Measurements from ENCODE around the gene PPOX.

The PPOX gene

DNA sequence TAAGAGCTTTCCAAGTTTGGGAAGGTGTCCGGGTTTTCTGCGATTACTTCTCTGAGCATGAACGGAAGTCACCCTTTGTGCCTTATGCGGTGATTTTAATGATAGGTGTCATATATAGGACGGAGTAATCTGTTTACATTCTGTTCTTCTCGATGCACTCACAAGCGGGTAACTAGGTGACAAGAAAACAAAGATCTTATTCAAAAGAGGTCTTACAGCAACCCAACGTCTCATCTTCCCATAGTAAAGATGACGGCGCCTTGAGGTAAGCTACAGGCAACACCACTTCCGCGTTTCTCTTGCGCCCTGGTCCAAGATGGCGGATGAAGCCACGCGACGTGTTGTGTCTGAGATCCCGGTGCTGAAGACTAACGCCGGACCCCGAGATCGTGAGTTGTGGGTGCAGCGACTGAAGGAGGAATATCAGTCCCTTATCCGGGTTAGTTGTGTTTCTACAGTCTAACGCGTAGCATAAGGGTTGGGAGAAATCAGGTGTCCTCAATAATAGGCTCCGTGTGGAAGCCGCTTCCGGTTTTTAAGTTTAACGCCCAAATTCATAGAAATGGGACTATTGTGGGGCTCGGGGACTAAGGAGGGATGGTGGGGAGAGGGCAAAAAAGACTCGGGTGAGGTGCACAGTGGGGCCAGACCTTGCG, 12.4 kb upstream of the PPOX start, which contains the start of gene UFC1:
TSS of gene UFC1 (plus strand) at position 297 of the 656 bp plus-strand sequence. CDS start at position 317, 20 bp downstream.
- peak; percentile 53 for DNase-seq

DNA sequence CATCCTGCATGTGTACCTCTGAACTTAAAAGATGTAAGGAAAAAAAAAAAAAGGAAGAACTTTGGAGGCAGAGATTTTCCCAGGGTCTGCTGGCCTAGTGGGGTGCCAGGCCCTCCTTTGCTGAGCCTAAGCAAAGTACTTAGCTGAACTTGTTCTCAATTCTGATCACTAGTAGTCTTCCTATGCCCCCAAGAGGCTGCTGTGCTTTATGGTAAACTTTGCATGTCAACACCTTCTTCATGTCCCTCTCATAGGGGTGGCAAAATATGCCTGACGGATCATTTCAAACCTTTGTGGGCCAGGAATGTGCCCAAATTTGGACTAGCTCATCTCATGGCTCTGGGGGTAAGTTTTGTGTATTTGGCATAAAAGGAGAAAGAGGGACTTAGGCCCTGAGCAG, 8.4 kb upstream of the PPOX start:
- no peak for DNase-seq

DNA sequence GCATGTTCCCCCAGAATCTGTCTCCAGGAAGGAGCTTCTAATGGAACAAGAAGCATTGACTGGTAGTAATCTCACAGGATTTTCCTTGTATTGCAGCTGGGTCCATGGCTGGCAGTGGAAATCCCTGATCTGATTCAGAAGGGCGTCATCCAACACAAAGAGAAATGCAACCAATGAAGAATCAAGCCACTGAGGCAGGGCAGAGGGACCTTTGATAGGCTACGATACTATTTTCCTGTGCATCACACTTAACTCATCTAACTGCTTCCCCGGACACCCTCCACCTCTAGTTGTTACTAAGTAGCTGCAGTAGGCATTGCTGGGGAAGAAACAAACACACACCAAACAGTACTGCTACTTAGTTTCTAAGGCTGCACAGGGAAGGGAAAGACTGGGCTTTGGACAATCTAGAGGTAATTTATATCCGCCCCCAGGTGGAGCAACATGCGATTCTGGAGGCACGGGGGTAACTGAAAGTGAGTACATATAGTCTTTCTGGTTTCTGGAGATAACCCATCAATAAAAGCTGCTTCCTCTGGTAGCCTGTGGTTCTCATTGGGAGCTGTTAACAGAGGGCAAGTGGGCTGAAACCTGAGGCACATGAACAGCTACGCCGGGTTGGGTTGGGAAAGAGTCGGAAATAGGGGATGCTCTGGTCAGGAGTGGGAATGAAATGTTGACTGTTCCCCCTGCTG, 7.8 kb upstream of the PPOX start:
- no peak for DNase-seq

DNA sequence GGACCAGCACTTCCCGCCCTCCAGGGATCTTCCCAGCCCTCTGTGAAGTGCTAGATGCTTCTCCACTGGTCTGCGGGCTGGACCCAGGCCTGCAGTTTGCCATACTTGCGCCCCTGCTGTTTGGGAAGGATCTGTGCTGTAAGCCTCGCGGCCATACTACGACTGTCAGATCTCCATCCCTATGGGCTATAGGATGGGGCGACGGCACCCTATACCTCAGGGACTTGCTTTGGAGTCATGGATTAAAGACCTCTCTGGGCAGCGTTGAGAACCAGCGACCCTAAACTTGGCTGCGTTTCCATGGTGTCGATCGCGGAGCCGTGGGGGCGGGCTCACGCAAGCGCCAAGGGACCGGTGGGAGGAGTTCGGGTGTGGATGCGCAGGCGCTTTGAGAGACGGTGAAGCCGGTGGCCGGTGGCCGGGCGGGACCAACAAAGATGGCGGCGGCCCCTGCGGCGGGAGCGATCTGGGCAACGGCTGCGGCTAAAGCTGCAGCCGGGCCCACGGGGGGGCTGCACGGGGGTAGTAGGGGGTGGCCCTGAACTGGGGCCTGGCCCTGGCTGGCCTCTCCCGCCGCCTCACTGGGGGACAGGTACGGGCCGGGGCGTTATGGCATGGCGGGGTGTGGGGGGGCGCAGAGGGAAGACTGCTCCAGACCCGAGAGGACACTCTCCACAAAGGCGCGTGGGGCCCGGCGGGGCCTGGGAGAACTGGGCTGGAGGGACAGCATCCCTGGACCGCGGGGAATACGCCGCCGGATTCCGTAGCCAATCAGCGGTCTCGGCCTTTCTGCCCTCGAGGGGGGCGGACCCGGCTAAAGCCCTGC, 6.9 kb upstream of the PPOX start, which contains the start of gene USP21:
TSS of gene USP21 (plus strand) at position 414 of the 826 bp plus-strand sequence. CDS start 1,141 bp downstream, outside the sequence.
- DNase-seq = peak; percentile 49

DNA sequence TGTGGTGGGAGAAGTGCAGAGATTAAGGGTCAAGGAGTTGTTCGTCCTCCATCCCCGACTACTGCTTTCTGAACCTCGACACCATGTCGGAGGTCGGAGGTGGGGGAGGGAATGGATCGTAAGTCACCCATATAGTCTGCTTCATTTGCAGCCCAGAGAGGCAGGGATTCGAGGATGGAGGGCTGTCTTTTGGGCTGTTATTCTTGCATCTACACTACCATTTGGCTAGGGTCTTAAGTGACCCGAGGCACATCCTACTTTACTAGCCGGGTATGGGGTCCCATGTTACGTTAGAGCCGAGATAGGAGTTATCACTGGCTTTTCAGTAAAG, 6.3 kb upstream of the PPOX start:
- DNase-seq = no peak

DNA sequence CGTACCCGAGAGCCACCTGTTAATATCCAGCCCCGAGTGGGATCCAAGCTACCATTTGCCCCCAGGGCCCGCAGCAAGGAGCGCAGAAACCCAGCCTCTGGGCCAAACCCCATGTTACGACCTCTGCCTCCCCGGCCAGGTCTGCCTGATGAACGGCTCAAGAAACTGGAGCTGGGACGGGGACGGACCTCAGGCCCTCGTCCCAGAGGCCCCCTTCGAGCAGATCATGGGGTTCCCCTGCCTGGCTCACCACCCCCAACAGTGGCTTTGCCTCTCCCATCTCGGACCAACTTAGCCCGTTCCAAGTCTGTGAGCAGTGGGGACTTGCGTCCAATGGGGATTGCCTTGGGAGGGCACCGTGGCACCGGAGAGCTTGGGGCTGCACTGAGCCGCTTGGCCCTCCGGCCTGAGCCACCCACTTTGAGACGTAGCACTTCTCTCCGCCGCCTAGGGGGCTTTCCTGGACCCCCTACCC, 5.5 kb upstream of the PPOX start:
- DNase-seq = no peak

DNA sequence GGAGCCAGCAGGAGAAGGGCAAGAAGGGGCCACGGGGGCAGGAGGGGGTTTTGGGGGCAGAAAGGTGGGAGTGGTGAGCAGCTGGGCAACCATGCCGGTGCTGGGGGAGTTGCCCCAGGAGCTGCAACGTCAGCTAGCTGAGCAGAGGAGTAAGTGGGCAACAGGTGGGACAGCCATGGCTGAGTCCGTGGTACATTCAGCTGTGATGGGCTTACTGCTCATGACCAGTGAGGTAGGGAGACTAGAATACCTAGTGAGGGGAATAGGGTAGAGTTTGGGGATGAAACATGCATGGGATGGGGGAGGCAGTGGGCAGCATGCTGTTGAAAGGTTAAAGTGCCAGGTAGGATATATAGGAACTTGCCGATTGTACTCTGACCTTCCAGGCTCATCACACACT, 4.6 kb upstream of the PPOX start:
- DNase-seq = no peak

DNA sequence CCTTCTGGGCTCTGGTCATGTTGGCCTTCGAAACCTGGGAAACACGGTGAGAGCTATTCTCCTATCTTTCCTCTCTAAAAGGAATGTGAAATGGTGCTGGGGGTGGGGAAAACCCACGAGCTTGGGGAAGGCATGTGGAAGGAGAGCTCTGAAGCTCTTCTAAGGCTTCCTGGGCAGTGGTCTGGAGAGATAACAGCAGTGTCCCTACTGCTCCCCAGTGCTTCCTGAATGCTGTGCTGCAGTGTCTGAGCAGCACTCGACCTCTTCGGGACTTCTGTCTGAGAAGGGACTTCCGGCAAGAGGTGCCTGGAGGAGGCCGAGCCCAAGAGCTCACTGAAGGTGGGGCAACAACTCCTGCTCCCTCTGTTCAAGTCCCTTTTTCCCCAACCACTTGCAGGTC, 4.2 kb upstream of the PPOX start:
- DNase-seq = no peak

DNA sequence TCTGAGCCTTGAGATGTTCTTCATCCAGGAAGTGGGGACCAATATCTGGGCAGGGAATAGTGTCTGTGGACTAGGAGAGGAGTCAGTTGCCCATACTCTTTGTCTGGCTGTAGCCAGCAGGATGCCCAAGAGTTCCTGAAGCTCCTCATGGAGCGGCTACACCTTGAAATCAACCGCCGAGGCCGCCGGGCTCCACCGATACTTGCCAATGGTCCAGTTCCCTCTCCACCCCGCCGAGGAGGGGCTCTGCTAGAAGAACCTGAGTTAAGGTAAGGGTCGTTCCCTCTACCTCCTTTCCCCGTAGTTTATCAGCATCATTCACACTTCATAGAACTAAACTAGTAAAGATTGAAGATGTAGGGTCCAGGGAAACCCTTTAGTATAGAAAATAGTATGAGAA, 3.4 kb upstream of the PPOX start:
- no peak for DNase-seq

DNA sequence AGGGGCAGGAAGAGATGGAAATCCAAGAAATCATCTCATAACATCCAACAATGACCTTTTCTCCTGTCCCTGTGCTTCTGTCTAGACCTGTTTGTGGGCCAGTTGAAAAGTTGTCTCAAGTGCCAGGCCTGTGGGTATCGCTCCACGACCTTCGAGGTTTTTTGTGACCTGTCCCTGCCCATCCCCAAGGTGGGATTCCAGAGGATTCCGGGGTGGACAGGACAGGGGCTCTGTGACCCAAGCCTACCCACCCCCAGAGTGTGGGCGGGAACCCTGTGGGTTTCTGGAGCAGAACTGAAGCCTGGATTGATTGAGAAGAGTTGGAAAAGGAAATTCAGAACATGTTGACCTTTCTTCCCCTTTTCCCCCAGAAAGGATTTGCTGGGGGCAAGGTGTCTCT, 2.4 kb upstream of the PPOX start:
- DNase-seq = no peak

DNA sequence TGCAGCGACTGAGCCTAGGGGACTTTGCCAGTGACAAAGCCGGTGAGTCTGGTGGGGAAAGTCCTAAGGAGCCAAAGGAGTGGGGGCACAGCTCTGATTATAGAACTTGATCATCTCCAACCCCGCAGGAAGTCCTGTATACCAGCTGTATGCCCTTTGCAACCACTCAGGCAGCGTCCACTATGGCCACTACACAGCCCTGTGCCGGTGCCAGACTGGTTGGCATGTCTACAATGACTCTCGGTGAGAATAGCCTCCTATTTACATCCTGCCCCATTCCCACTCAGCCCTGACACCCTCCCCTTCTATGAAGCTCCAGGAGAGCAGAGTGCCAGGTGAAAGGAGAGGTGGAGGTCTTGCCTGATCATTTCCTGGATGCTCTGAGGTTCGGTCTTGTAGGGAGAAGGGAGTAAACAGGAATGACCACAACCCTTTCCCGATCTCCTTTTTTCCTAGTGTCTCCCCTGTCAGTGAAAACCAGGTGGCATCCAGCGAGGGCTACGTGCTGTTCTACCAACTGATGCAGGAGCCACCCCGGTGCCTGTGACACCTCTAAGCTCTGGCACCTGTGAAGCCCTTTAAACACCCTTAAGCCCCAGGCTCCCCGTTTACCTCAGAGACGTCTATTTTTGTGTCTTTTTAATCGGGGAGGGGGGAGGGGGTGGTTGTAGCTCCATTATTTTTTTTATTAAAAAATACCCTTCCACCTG, 1.2 kb upstream of the PPOX start:
- no peak for DNase-seq

DNA sequence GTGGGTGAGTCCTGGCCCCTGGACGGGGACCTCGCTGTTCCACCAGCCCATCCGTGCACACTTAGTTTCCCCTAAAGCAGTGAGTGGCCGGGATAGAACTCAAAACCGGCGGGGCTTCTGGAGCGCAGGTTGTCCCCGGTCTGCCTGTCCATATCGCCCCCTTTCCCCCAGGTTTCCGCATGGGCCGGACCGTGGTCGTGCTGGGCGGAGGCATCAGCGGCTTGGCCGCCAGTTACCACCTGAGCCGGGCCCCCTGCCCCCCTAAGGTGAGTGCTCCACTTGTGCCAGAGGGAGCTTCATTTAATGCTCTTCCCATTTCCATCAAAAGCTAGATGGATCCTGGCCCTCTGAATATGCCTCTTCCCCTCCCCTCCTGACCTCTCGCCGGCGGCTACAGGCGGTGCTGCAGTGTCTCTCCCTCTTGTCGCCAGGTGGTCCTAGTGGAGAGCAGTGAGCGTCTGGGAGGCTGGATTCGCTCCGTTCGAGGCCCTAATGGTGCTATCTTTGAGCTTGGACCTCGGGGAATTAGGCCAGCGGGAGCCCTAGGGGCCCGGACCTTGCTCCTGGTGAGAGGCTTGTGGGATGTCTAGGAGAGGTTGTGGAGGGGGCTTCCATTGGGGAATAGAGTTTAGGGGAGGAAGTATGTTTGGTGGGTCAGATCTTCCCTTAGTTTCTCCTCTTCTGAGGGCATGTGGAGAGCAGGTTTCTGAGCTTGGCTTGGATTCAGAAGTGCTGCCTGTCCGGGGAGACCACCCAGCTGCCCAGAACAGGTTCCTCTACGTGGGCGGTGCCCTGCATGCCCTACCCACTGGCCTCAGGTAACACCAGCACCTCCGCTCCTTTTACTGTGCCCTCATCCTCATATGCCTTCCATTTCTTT, 683 bp downstream of the PPOX start:
- no peak for DNase-seq

DNA sequence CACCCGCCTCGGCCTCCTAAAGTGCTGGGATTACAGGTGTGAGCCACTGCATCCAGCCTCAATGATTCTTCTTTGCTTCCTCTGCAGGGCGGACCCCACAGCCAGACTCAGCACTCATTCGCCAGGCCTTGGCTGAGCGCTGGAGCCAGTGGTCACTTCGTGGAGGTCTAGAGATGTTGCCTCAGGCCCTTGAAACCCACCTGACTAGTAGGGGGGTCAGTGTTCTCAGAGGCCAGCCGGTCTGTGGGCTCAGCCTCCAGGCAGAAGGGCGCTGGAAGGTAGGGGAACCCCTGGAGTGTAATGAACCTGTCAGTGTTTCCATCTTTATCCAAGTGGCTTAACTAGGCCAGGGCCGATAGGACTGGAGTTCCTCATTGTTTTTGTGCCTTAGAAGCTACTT, 2.7 kb downstream of the PPOX start:
- DNase-seq = no peak

DNA sequence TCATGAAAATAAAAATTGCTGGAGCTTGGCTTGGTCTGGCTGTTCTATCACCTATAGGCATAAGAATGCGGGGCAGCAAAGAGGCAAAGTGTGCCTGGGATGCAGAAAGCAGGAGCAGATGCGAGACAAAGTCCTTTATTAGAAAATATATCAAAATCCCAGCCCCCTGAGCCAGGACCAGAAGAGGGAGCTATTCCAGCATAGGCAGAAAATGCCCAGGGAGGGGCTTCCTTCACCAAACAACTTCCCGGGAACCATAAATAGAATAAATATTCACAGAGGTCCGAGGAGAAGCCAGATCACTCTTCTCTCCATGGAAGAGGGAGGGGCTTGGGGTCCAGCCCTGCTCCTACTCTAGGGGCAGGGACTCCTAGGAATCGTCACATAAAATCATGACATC, 5.0 kb downstream of the PPOX start:
- no peak for DNase-seq

DNA sequence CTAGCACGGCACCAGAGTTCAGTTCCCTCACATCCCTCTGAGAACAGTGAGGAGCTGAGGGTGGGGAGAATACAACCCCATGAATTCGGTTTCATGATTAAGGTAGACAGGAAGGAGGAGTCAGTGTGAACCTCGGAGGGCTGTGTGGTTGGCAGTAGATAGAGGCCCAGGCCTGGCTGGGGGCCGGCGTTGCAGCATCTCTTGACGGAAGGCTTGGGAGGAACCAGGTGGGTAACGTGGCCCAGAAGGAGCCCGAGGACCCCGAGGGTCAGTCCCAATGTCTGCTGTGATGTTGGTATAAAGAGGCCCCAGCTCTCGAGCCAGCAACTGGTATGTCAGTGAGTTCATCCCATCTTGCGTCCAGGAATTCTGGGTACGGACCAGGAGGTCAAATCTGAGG, 5.5 kb downstream of the PPOX start:
- no peak for DNase-seq

DNA sequence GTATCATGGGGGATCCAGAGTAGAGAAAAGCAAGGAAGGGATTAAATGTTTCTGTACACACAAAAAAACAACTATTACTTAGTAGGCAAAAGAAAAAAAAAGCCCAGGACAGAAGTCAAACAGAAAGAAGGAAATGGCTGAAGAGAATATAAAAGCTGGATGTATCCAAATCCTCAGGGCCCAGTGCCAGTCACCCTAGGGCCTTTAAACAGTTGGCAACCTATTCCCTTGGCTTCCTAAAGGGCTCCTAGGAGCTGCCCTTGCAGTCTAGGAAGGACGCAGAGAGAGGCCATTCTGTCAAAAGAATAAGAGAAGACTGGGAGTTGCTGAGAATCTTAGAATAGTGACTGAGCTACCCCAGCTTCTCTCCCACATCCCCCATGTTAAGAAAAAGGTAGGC, 6.1 kb downstream of the PPOX start:
- no peak for DNase-seq

DNA sequence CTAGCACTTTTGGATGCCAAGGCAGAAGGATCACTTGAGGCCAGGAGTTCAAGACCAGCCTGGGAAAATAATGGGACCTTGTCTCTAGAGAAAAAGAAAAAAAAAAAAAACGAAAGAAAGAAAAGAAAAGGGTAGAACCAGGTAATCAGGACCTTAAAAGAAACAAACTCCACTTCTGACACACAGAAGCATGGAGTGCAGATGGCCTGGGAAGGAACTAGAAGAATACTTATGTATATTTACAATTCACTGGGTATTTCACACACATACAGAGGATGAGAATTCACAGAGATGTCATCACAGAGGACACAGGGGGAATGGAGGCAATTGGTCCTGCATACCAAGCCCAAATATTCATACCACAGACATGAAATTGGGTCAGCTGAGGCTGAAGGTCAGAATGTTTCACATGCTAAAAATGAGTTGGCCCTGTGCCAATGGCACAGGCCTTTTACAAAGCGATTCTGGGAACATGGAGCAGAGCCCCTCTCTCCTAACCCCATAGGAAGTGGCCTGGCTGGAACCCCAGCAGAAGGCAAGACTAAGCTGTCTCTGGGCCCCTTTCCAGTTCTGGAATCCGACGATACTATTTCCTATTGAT, 6.7 kb downstream of the PPOX start:
- DNase-seq = no peak

DNA sequence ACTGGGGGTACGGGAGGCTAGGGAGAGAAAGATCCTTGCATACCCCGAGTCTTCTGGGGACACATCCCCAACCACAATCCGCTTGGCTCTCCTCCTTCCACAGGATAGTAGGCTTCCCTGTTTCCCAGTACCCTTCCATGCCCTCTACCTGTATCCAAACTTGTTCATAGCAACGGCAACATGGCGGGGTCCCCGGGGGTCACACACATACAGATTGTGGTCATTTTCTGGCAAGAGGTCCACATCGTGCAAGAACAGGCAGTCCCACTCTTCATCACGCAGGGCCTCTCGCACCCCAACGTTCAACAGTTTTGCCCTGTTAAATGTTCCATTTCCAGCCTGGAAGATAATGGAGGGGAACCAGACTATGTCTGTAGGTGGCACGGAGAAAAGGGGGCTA, 7.5 kb downstream of the PPOX start:
- DNase-seq = no peak

DNA sequence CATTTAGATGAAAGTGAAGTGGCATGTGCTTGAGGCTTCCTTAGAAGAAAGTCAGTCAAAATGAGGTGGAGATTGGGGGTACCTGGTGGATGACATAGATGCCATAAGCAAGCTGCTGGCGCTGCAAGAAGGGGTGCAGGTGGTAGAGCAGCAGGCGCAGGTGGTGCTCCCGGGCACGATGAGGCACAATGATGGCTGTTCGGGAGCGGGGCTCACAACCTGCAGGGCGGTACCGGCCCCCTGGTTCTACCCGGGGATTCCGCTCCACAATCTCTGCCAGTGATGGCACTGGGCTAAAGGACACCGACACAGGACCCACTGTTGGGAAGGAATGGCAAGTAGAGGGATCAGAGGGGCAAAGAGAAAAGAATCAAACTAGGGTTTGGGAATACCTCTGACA, 8.7 kb downstream of the PPOX start:
- no peak for DNase-seq

DNA sequence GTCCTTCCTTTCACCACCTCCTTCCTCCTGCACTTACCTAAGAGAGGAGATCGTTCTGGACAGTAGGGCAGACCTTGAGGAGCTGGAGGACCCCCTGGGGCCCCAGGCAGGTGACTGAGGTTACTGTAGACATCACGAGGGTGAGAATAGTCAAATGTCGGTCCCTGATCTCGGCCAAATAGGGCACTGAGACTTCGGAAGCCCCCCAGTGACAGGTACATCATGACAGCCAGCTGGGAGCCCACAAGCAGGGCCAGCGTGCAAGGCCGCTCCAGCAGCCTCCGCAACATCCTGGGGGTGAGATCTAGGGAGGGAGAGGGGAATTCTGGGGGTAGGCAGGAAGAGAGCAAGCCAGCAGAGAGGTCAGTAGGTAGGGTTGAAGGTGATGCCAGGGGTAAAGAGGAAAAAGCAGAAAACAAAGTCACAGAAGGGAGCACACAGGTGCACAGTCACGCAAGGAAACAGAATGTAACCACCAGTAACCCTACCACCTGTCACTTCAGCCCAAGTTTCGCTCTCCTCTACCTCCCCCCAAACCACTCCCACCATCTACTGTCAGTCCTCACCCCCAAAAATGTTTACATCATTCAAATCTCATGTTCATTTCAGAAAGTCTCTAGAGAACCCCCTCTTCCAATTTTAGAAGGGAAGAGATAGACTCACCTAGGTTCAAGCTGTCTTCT, 9.7 kb downstream of the PPOX start:
- no peak for DNase-seq

DNA sequence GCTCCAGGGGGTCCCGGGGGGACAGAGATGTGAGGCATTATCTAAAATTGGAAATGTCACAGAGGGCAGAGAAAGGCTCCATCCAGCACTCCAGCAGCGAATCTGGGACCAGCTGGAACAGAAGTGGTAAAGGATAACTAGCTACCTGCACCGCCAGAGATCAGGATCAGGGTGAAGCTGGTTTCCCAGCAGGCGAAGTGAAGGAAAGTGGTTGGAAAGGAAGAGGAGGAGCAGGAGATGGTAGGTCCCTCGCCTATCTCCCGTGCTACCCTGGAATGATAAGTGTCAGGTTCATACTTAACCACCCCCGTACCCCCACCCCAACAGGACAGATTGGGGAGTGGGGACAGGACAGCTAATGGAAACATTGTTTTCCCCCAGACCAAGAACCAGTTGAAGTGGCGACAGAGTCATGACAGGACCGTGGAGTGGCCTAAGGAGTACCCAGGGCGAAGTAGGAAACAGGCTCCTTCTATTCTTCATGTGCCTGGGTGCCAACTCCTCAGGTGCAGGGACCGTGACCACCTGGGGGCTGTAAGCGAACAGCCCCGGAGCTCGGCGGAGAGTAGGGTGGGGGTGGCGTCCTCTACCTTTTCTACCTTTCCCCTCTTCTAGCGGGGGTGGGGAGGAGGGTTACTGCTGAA, 10.4 kb downstream of the PPOX start:
- no peak for DNase-seq
